GM12892 (cell line): Measurements from ENCODE around the gene TMEM259.

Experiments used
- POLR2A ChIP-seq: IDR thresholded peaks from 2 replicates; pipeline ENCODE4 v1.6.1; 2011; ENCODE audit warnings: low read depth, low read length, control low read depth
- POLR2AphosphoS5 ChIP-seq: IDR thresholded peaks from 2 replicates; pipeline ENCODE4 v1.6.1; 2011; ENCODE audit warnings: low read depth, low read length, control low read depth
- TAF1 ChIP-seq: IDR thresholded peaks from 2 replicates; pipeline ENCODE4 v1.6.1; 2011; ENCODE audit warnings: low read depth, mild to moderate bottlenecking, control low read depth, low read length, borderline replicate concordance

DNA sequence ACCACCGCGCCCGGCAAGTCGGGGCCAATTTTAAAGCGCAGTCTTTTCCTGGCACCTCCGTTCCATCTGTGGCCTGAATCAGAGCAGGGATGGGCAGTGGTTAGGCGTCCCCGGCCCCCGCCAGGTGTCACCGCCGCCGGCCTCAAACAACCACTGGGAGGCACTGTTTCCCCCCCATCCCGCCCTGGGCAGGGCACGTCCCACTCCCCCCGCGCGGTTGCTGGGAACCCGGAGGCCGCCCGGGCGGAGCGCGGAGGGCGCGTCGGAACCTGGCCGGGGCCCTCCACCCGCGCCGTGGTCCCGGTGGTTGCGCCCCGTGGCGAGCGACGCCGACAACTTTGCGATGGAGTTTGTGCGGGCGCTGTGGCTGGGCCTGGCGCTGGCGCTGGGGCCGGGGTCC is 20.8 kb downstream of the TMEM259 start, which contains the start of gene GRIN3B:
- TF ChIP-seq POLR2A (no peak), TAF1 (no peak), POLR2AphosphoS5 (no peak)
